ENCODE measurements around the gene ACP4. TPM values are rescaled to one million over a fixed set of nuclear protein-coding genes. Genes with fewer than 3 reads are reported as not detected.

The ACP4 gene
- total and polyA plus RNA-seq, 4 donors = not detected

DNA sequence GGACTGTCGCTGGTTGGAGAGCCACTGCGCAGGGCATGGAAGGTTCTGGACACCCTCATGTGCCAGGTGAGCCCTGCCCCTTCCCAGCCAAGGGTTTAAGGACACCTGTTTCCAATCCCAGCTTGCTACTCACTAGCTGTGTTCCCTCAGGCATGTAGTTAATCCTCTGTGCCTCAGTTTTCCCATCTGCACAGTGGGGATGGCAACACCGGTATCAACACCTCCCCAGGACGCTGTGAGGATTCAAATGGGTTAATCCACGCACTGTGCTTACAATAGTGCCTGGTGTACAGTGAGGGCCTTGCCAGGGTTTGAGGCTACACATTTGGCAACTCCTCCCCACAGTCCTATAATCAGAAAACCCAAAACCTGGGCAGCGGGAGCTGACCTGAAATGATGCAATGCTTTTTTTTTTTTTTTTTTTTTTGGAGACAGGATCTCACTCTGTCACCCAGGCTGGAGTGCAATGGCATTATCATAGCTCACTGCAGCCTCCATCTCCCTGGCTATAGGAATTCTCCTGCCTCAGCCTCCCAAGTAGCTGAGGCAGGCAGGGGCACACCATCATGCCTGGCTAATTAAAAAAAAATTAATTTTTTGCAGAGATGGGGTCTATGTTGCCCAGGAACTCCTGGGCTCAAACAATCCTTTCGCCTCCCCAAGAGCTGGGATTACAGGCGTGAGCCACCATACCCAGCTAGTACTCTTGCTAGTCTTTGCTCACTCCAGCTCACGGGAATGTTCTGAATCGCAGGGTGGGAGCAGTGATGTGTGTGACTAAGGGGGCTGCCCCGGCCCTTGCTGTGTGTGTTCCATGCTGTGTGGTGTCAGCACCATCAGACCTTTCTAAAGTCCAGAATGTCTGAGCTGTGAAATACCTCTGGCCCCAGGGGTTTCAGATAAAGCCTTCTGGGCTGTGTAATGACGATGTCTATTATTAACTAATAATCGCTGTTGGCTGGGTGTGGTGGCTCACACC is 2.3 kb downstream of the ACP4 start:
- Histone ChIP-seq H3K4me1 (ENCODE audit: control insufficient read depth in 1 of 2, insufficient read depth in 2 of 2, low read length in 2 of 2) (no peaks in the 10 kb centered on the region), H3K36me3 (ENCODE audit: control insufficient read depth in 1 of 2, insufficient read depth in 2 of 2, low read length in 1 of 2) (no peaks in the 10 kb centered on the region), H3K4me3 (ENCODE audit: low read length in 2 of 2) (no peak overlapping the region), H3K27ac (ENCODE audit: low read depth in 1 of 2, low read length in 2 of 2) (no peak overlapping the region), H3K27me3 (ENCODE audit: control insufficient read depth in 1 of 2, insufficient read depth in 2 of 2, low read length in 1 of 2) (no peaks in the 10 kb centered on the region), H3K9me3 (ENCODE audit: control insufficient read depth, low read length) (no peaks in the 10 kb centered on the region)
- ATAC-seq (ENCODE audit: low FRiP score) (no peak), DNase-seq (no peak)
- intact Hi-C loops (cut with DNase I) = no loop called here
- 82 to 86% methylated on average over 13 of the region's 13 CpGs for WGBS, 2 donors

DNA sequence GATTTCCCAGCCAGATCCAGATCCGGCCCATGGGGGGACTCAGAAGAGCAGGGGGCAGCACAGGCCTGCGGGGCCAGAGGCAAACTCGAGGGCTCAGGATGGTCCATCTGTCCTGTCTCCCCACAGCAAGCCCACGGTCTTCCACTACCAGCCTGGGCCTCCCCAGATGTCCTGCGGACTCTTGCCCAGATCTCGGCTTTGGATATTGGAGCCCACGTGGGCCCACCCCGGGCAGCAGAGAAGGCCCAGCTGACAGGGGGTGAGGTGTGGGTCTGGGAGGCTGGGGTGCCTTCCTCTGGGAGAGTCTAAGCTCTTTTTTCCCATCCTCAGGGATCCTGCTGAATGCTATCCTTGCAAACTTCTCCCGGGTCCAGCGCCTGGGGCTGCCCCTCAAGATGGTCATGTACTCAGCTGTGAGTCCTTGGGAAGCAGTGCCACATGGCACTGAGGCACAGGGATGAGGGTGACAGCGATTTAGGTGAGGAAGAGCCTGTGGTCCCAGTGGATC is 3.4 kb downstream of the ACP4 start:
- intact Hi-C loops (cut with DNase I) = no loop called here
- no peaks in the 10 kb centered on the region for H3K4me1 ChIP-seq (ENCODE audit: control insufficient read depth in 1 of 2, insufficient read depth in 2 of 2, low read length in 2 of 2)
- no peak overlapping the region for H3K4me3 ChIP-seq (ENCODE audit: low read length in 2 of 2)
- H3K36me3 ChIP-seq (ENCODE audit: control insufficient read depth in 1 of 2, insufficient read depth in 2 of 2, low read length in 1 of 2) = no peaks in the 10 kb centered on the region
- WGBS, 2 donors = 73 to 77% methylated on average over 11 of the region's 11 CpGs
- no peaks in the 10 kb centered on the region for H3K27me3 ChIP-seq (ENCODE audit: control insufficient read depth in 1 of 2, insufficient read depth in 2 of 2, low read length in 1 of 2)
- ATAC-seq (ENCODE audit: low FRiP score) (no peak), DNase-seq (no peak)
- no peak overlapping the region for H3K27ac ChIP-seq (ENCODE audit: low read depth in 1 of 2, low read length in 2 of 2)
- no peaks in the 10 kb centered on the region for H3K9me3 ChIP-seq (ENCODE audit: control insufficient read depth, low read length)

DNA sequence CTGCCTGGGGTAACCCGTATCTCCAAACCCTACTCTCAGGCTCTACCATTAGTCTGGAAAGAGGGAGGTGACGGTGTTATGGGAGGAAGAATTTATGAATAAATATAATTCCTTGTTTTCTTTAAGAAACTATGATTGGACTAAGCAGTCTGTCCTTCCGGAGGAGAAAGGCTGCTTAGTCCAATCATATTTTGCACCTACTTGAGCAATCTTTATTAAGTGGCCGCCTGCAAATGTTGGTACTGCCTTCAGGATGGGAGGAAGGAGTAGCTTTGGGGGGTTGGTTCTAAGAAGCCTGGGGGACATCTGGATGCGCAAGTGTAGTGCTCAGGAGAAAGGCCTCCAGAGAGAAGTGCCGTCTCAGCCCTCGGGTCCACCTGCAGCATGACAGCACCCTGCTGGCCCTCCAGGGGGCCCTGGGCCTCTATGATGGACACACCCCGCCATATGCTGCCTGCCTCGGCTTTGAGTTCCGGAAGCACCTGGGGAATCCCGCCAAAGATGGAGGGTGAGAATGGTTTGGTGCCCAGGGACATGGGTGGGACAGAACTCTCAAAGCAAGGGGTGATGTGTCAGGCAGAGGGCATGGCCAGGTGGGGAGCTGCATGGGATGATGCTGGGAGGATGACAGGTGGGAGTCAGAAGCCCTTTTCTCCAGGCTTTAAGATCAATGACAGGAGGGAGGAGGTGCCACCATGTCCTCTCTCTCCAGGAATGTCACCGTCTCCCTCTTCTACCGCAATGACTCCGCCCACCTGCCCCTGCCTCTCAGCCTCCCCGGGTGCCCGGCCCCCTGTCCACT is 4.1 kb downstream of the ACP4 start:
- Histone ChIP-seq H3K9me3 (ENCODE audit: control insufficient read depth, low read length) (no peaks in the 10 kb centered on the region), H3K36me3 (ENCODE audit: control insufficient read depth in 1 of 2, insufficient read depth in 2 of 2, low read length in 1 of 2) (no peaks in the 10 kb centered on the region), H3K4me1 (ENCODE audit: control insufficient read depth in 1 of 2, insufficient read depth in 2 of 2, low read length in 2 of 2) (no peaks in the 10 kb centered on the region), H3K4me3 (ENCODE audit: low read length in 2 of 2) (no peak overlapping the region), H3K27me3 (ENCODE audit: control insufficient read depth in 1 of 2, insufficient read depth in 2 of 2, low read length in 1 of 2) (no peaks in the 10 kb centered on the region), H3K27ac (ENCODE audit: low read depth in 1 of 2, low read length in 2 of 2) (no peak overlapping the region)
- DNase-seq (no peak), ATAC-seq (ENCODE audit: low FRiP score) (no peak)
- intact Hi-C loops (cut with DNase I) = no loop called here
- 17 to 19% methylated on average over 14 to 16 of the region's 16 CpGs for WGBS, 2 donors

DNA sequence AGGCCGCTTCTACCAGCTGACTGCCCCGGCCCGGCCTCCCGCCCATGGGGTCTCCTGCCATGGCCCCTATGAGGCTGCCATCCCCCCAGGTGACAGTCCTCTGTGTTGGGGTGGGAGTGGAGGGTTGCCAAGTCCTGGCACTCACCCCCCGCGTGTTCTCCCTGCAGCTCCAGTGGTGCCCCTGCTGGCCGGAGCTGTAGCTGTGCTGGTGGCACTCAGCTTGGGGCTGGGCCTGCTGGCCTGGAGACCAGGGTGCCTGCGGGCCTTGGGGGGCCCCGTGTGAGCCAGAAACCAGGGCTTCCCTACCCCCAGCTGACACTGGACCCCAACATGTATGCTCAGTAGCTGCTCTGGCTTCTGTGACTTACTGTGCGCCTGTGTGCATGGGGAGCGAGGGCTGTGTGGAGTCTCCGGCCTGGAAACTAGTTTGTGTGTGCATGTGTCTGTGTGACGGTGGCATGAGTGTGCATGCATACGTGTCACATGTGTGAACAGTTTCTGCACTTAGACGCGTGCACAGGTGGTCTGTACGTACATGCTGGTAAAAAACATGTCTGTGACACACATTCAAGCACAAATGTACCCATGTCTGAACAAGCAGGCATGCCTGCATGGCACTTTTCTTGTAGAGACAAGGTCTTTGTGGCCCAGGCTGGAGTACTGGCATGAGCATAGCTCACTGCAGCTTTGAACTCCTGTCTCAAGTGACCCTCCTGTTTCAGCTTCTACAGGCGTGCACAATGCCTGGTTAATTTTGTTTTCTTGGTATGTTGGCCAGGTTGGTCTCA is 4.9 kb downstream of the ACP4 start:
- Histone ChIP-seq H3K4me3 (ENCODE audit: low read length in 2 of 2) (no peak overlapping the region), H3K27ac (ENCODE audit: low read depth in 1 of 2, low read length in 2 of 2) (no peak overlapping the region), H3K27me3 (ENCODE audit: control insufficient read depth in 1 of 2, insufficient read depth in 2 of 2, low read length in 1 of 2) (no peaks in the 10 kb centered on the region), H3K36me3 (ENCODE audit: control insufficient read depth in 1 of 2, insufficient read depth in 2 of 2, low read length in 1 of 2) (no peaks in the 10 kb centered on the region), H3K4me1 (ENCODE audit: control insufficient read depth in 1 of 2, insufficient read depth in 2 of 2, low read length in 2 of 2) (no peaks in the 10 kb centered on the region), H3K9me3 (ENCODE audit: control insufficient read depth, low read length) (no peaks in the 10 kb centered on the region)
- DNase-seq = no peak
- intact Hi-C loops (cut with DNase I) = no loop called here
- WGBS, 2 donors = 42 to 45% methylated on average over 18 of the region's 18 CpGs
- no peak for ATAC-seq (ENCODE audit: low FRiP score)

DNA sequence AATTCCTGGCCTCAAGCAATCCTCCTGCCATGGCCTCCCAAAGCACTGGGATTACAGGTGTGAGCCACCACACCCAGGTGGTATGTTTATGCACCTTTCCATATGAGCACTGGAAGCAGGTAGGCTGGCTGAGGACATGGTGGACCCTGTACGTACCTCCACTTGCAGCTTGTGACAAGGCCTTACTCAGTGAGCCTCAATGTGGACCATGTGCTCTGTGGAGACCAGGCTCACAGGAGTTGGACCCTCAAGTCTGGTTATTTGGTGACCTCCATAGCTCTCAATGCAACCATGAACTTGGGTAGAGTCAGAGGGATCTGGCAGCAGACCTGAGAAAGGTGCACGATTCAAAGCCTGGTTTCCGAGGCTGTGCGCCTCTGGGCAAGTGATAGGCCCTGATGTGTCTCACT is 5.5 kb downstream of the ACP4 start:
- no peak for ATAC-seq (ENCODE audit: low FRiP score)
- WGBS, 2 donors = 78 to 86% methylated on average over 4 of the region's 4 CpGs
- DNase-seq = no peak

DNA sequence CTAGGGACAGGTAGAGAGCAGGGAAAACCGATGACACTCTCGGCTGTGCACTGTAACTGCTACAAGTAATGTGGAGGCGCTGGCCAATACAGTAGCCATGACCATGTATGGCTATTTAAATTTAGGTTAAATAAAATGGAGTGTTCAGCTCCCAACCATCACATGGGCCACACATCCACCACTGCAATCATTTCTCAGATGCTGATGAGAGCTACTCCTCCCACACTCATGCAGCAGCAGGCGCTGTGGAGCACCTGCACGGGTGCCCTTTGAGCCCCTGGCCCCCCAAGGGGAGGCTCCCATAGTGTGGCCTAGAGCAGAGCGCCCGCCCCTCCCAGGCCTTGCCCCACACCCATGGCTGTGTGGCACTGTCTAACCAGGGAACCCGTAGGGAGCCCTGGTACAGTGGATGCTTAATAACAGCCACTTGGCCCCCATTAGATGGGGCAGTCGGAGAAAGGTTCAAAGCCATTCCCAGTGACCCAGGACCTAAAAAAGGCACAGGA is 6.0 kb downstream of the ACP4 start:
- no peak overlapping the region for H3K4me3 ChIP-seq (ENCODE audit: low read length in 2 of 2)
- no peak for DNase-seq
- no peak overlapping the region for H3K27ac ChIP-seq (ENCODE audit: low read depth in 1 of 2, low read length in 2 of 2)
- no peaks in the 10 kb centered on the region for H3K36me3 ChIP-seq (ENCODE audit: control insufficient read depth in 1 of 2, insufficient read depth in 2 of 2, low read length in 1 of 2)
- H3K27me3 ChIP-seq (ENCODE audit: control insufficient read depth in 1 of 2, insufficient read depth in 2 of 2, low read length in 1 of 2) = no peaks in the 10 kb centered on the region
- no peaks in the 10 kb centered on the region for H3K9me3 ChIP-seq (ENCODE audit: control insufficient read depth, low read length)
- ATAC-seq (ENCODE audit: low FRiP score) = no peak
- H3K4me1 ChIP-seq (ENCODE audit: control insufficient read depth in 1 of 2, insufficient read depth in 2 of 2, low read length in 2 of 2) = no peaks in the 10 kb centered on the region
- 81 to 82% methylated on average over 9 of the region's 9 CpGs for WGBS, 2 donors
- intact Hi-C loops (cut with DNase I) = no loop called here

More for the DNA sequence above, 5.5 kb downstream of the ACP4 start:
- no peaks in the 10 kb centered on the region for H3K9me3 ChIP-seq (ENCODE audit: control insufficient read depth, low read length)
- no peak overlapping the region for H3K27ac ChIP-seq (ENCODE audit: low read depth in 1 of 2, low read length in 2 of 2)
- no peaks in the 10 kb centered on the region for H3K4me1 ChIP-seq (ENCODE audit: control insufficient read depth in 1 of 2, insufficient read depth in 2 of 2, low read length in 2 of 2)
- no peak overlapping the region for H3K4me3 ChIP-seq (ENCODE audit: low read length in 2 of 2)
- intact Hi-C loops (cut with DNase I) = no loop called here
- H3K36me3 ChIP-seq (ENCODE audit: control insufficient read depth in 1 of 2, insufficient read depth in 2 of 2, low read length in 1 of 2) = no peaks in the 10 kb centered on the region
- H3K27me3 ChIP-seq (ENCODE audit: control insufficient read depth in 1 of 2, insufficient read depth in 2 of 2, low read length in 1 of 2) = no peaks in the 10 kb centered on the region

DNA sequence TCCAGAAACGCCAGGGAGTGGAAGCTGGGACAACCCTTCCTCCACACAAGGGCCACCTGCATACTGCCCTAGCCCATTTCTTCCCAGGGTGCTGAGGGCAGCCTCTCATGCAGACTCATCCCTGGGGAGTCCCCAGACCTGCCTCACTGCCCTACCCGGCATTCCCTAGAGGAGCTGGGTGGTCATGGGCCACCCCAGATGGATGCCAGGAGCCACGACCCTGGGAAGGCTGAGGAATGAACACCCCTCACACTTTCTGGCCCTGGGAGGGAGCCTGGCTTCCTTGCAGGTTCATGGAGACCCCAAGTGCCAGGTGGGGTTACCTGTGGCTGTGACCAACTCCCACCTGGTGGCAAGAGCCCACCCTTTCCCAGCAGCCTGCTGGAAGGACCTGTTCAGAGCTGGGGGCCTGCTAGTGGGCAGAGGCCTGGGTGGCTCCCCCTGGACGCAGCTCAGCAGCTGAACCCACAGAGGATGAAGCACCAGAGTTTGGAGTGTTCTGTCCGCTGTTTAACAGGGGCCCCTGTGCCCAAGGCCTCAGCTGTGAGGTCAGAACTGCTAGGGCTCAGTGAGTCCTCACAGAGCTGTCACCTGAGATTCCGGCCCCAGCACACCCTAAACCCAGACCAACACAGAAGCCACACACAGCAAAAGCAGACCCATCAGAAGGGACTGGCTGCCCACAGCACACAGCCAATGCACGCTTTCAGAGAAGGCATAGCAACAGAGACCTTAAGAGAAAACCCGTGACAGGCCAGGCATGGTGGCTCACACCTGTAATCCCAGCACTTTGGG is 6.6 kb downstream of the ACP4 start:
- no peaks in the 10 kb centered on the region for H3K4me1 ChIP-seq (ENCODE audit: control insufficient read depth in 1 of 2, insufficient read depth in 2 of 2, low read length in 2 of 2)
- intact Hi-C loops (cut with DNase I) = no loop called here
- H3K36me3 ChIP-seq (ENCODE audit: control insufficient read depth in 1 of 2, insufficient read depth in 2 of 2, low read length in 1 of 2) = no peaks in the 10 kb centered on the region
- DNase-seq (no peak), ATAC-seq (ENCODE audit: low FRiP score) (no peak)
- no peaks in the 10 kb centered on the region for H3K9me3 ChIP-seq (ENCODE audit: control insufficient read depth, low read length)
- 78 to 86% methylated on average over 8 of the region's 8 CpGs for WGBS, 2 donors
- H3K27ac ChIP-seq (ENCODE audit: low read depth in 1 of 2, low read length in 2 of 2) = no peak overlapping the region
- H3K4me3 ChIP-seq (ENCODE audit: low read length in 2 of 2) = no peak overlapping the region
- no peaks in the 10 kb centered on the region for H3K27me3 ChIP-seq (ENCODE audit: control insufficient read depth in 1 of 2, insufficient read depth in 2 of 2, low read length in 1 of 2)

DNA sequence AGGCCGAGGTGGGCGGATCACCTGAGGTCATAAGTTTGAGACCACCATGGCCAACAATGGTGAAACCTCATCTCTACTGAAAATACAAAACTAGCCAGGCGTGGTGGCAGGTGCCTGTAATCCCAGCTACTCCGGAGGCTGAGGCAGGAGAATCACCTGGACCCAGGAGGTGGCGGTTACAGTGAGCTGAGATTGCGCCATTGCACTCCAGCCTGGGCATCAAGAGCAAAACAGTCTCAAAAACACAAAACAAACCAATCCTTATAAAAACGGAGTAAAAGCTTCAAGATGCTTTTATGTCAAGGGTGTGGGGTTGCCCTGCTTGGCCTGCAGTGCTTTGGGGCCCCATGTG is 7.2 kb downstream of the ACP4 start:
- Histone ChIP-seq H3K36me3 (ENCODE audit: control insufficient read depth in 1 of 2, insufficient read depth in 2 of 2, low read length in 1 of 2) (no peaks in the 10 kb centered on the region), H3K4me1 (ENCODE audit: control insufficient read depth in 1 of 2, insufficient read depth in 2 of 2, low read length in 2 of 2) (no peaks in the 10 kb centered on the region), H3K27ac (ENCODE audit: low read depth in 1 of 2, low read length in 2 of 2) (no peak overlapping the region), H3K9me3 (ENCODE audit: control insufficient read depth, low read length) (no peaks in the 10 kb centered on the region), H3K4me3 (ENCODE audit: low read length in 2 of 2) (no peak overlapping the region), H3K27me3 (ENCODE audit: control insufficient read depth in 1 of 2, insufficient read depth in 2 of 2, low read length in 1 of 2) (no peaks in the 10 kb centered on the region)
- ATAC-seq (ENCODE audit: low FRiP score) (no peak), DNase-seq (no peak)
- intact Hi-C loops (cut with DNase I) = no loop called here
- WGBS, 2 donors = 93 to 95% methylated on average over 7 of the region's 7 CpGs
